Fibroblast of villous mesenchyme (primary cell): ENCODE data around the gene TTC23L. TPM values are rescaled to one million over a fixed set of nuclear protein-coding genes. Genes with fewer than 3 reads are reported as not detected.

ENCODE experiments used
- DNase-seq: peaks from one replicate; pipeline ENCODE4 v3.0.0-alpha.2; 2010; ENCODE audit warnings: low read depth
- H3K4me3 ChIP-seq: 2 replicates; pipeline ENCODE4 v1.5.1; 2011; ENCODE audit warnings: low read depth, mild to moderate bottlenecking, low read length
- total RNA-seq: library from RNA; depleted of rRNA; stranded (reverse); fragments of >200 nt; gene quantifications from 2 replicates; pipeline ENCODE4 v1.2.3, GENCODE V29; 2012
- TF ChIP-seq, protein P1 (sequence below): IDR thresholded peaks from 2 replicates; pipeline ENCODE4 v1.5.1; 2012; ENCODE audit warnings: low read depth, mild to moderate bottlenecking, low read length; ENCODE audit not compliant: insufficient read depth

TTC23L gene
- total RNA-seq, 1 donor: under 0.01 TPM

DNA sequence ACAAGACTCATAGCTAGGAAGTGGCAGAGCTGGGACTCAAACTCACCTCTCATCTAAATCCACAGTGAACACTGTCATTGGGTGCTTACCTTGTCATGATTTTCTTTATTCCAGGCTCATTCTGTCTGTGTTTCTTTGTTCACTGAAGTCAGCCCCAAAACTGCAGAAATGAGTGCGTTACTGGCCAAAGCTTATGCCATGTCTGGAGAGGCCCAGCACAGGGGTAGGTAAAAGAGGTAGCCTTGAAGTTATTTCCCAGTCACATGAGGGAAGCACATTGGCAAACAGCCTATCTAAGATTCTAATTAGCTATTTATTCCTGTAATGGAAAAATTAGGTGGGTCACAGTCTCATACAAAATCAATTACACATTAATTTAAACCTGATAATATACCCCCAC is 29.8 kb downstream of the TTC23L start:
- no peak overlapping the region for H3K4me3 ChIP-seq
- DNase-seq: no peak
- TF ChIP-seq, protein P1, sequence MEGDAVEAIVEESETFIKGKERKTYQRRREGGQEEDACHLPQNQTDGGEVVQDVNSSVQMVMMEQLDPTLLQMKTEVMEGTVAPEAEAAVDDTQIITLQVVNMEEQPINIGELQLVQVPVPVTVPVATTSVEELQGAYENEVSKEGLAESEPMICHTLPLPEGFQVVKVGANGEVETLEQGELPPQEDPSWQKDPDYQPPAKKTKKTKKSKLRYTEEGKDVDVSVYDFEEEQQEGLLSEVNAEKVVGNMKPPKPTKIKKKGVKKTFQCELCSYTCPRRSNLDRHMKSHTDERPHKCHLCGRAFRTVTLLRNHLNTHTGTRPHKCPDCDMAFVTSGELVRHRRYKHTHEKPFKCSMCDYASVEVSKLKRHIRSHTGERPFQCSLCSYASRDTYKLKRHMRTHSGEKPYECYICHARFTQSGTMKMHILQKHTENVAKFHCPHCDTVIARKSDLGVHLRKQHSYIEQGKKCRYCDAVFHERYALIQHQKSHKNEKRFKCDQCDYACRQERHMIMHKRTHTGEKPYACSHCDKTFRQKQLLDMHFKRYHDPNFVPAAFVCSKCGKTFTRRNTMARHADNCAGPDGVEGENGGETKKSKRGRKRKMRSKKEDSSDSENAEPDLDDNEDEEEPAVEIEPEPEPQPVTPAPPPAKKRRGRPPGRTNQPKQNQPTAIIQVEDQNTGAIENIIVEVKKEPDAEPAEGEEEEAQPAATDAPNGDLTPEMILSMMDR: no peak

DNA sequence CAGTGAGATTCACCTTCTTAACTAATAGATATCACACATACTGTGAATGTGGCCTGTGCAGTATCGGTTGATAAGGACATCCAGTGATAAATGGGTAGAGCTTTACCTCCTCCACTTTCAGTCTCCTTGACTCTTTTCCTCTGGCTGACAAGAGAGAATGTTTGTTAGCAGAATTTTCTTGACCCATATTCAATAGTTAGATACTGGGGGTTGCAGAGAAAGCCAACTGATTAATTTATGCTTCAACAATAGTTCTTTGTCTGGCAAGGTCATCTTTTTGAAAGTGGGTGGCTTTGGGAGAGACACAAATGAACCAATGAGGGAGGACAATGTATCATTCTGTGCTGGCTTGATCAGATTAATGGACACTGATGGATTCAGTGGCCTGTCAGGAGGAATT is 30.3 kb downstream of the TTC23L start:
- H3K4me3 ChIP-seq: no peak overlapping the region
- no peak for DNase-seq
- TF ChIP-seq, protein P1: no peak

DNA sequence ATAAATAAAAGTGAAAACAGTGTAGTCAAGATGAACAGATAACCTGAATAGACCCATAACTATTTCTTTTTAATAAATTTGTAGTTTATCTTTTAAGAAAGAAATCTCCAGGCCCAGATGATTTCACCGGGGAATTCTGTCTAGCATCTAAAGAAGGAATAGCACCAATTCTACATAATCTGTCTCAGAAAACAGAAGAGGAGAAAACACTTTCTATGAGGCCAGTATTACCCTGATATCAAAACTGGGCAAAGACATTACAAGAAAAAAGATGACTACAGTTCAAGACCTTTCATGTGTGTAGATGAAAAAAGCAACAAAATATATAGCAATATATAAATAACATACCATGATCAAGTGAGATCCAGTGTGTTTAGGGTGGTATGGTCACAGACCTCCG is 31.4 kb downstream of the TTC23L start:
- no peak overlapping the region for H3K4me3 ChIP-seq
- no peak for DNase-seq
- TF ChIP-seq, protein P1: no peak

DNA sequence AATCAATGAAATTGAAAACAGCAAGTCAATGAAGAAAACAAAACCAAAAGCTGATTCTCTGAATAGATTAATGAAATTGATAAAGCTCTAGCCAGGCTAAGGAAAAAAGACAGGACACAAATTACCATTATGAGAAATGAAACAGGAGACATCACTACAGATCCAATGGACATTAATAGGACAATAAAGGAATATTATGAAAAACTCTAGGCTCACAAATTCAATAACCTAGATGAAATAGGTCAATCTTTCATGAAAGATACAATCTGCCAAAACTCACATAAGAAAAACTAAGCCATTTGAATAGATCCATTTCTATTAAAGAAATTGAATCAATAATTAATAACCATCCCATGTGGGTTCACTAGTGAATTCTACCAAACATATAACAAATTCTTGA is 37.3 kb downstream of the TTC23L start:
- DNase-seq: no peak
- TF ChIP-seq, protein P1: no peak
- H3K4me3 ChIP-seq: no peak overlapping the region

DNA sequence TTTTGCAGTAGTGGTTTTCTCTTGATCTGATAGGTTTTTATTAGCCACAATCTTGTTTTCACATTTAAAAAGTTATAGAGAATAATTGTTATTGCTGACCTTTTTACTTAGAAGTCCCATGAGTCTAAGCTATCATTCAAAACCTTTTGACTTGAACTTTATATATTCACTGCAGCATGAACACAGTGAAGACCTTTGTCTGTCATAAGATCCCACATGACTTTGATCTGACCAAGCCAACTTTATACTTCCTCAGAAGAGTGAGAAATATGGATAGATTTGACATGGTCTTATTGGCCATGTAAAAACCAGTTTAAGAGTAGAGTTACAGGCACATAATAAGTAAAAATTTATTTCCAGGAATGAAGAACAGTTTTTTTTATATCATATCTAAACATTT is 42.3 kb downstream of the TTC23L start:
- DNase-seq: no peak
- TF ChIP-seq, protein P1: no peak
- H3K4me3 ChIP-seq: no peak overlapping the region

DNA sequence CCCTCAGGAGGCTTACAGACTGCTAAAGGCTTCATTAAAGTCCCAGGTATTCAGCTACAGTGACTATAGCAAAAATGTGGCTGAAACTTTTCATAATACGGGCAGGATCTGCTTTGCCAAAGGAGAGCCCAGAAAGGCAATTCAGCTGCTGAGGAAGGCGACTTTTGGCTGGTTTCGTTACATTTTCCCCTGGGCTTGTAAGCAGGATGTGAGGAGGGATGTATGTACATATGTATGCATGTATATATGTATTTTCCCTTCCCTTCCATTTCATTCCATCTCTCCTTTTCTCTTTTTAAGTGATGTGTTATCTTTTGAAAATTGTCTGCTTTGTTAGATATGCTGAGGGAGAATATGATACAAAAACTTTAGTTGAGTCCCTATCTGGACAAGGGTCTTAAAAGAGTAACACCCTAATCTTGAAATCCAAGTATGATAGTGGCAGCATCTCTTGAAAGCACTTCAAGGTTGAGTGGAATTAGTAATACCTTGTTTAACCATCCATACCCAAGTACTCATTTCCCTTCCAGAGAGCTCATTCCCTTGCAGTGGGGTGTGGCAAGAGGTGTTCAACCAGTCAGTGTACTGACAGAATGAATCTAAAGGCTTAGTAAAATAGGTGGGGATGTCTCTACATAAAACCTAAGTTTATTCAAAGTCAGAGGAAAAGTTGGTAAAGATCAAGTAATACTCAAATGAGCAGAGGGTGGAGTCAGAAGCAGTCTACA is 47.6 kb downstream of the TTC23L start:
- H3K4me3 ChIP-seq: no peak overlapping the region
- TF ChIP-seq, protein P1: no peak

DNA sequence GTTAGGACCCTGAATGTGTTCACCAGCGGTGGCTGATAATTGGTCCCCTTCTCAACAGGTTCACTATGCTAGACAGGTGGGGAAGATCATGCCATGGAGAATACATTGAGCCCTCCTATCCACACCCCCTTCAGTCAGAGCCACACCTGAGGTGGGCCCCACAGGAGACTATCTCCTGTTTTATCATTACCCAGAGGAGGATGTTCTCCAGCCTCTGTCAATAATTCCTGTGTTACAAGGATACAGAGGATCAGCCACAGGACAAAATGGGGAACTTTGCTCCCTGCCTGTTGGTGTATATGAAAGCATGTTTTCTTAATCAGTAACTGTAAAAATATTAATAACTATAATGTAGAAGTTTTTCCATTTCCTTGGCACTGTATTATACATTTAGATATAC is 50.4 kb downstream of the TTC23L start:
- TF ChIP-seq, protein P1: no peak
- DNase-seq: no peak
- no peak overlapping the region for H3K4me3 ChIP-seq

More for the DNA sequence above, 47.6 kb downstream of the TTC23L start:
- no peak for DNase-seq
